ENCODE measurements around the gene ABLIM1.
A peak's percentile ranks its signal among the peaks of the same experiment; 100 is the strongest.

Gene ABLIM1

GRCh38 chr10:114687459-114687858, 29.4 kb upstream of the ABLIM1 start:
- intact Hi-C loops (cut with DNase I; ENCODE audit: low total_unique reads) = no loop called here
- Histone ChIP-seq H3K36me3 (no peaks in the 10 kb centered on the region), H3K4me1 (peaks cover 4 to 35% (median 24%) of the 10 kb centered on the region in 4 donors), H3K9me3 (no peaks in the 10 kb centered on the region), H3K27me3 (no peaks in the 10 kb centered on the region), H3K4me3 (no peak overlapping the region), H3K27ac (no peak overlapping the region)
- TF ChIP-seq, protein P1, sequence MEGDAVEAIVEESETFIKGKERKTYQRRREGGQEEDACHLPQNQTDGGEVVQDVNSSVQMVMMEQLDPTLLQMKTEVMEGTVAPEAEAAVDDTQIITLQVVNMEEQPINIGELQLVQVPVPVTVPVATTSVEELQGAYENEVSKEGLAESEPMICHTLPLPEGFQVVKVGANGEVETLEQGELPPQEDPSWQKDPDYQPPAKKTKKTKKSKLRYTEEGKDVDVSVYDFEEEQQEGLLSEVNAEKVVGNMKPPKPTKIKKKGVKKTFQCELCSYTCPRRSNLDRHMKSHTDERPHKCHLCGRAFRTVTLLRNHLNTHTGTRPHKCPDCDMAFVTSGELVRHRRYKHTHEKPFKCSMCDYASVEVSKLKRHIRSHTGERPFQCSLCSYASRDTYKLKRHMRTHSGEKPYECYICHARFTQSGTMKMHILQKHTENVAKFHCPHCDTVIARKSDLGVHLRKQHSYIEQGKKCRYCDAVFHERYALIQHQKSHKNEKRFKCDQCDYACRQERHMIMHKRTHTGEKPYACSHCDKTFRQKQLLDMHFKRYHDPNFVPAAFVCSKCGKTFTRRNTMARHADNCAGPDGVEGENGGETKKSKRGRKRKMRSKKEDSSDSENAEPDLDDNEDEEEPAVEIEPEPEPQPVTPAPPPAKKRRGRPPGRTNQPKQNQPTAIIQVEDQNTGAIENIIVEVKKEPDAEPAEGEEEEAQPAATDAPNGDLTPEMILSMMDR (IDR thresholded peaks at IDR 0.05) = no peak
- no peak for DNase-seq

DNA sequence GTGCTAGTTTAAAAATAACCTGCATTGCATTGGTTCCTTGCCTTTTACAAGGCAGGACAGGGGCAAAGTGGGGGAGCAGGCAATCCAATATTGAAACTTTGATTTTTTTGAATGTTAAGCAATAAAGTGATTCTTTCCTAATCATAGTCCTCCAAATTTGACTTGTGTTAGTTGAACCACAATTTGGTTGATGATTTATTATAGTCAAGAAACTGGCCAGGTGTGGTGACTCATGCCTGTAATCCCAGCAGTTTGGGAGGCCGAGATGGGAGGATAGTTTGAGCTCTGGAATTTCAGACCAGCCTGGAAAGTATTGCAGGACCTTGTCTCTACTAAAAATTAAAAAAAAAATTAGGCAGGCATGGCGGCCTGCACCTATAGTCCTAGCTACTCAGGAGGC, 27.9 kb upstream of the ABLIM1 start:
- intact Hi-C loops (cut with DNase I; ENCODE audit: low total_unique reads) = no loop called here
- peaks cover 4 to 37% (median 24%) of the 10 kb centered on the region in 4 donors for H3K4me1 ChIP-seq
- no peak overlapping the region for H3K27ac ChIP-seq
- DNase-seq = no peak
- H3K27me3 ChIP-seq = no peaks in the 10 kb centered on the region
- no peak overlapping the region for H3K4me3 ChIP-seq
- no peaks in the 10 kb centered on the region for H3K36me3 ChIP-seq
- TF ChIP-seq, protein P1 (IDR thresholded peaks at IDR 0.05) = no peak
- H3K9me3 ChIP-seq = no peaks in the 10 kb centered on the region

GRCh38 chr10:114685456-114685855, 27.4 kb upstream of the ABLIM1 start:
- DNase-seq = peak in 1 of 2 donors; percentile 23
- TF ChIP-seq, protein P1 (IDR thresholded peaks at IDR 0.05) = no peak
- H3K4me3 ChIP-seq = peak overlapping the region in 1 of 2 donors; percentile 21
- intact Hi-C loops (cut with DNase I; ENCODE audit: low total_unique reads) = no loop called here
- no peaks in the 10 kb centered on the region for H3K27me3 ChIP-seq
- H3K27ac ChIP-seq = peak overlapping the region; percentile 28 to 61
- peaks cover 4 to 37% (median 24%) of the 10 kb centered on the region in 4 donors for H3K4me1 ChIP-seq
- H3K9me3 ChIP-seq = no peaks in the 10 kb centered on the region
- no peaks in the 10 kb centered on the region for H3K36me3 ChIP-seq

- TF ChIP-seq, protein P1 (IDR thresholded peaks at IDR 0.05) = no peak
- Histone ChIP-seq H3K36me3 (no peaks in the 10 kb centered on the region), H3K27ac (peak overlapping the region; percentile 28 to 61), H3K4me3 (peak overlapping the region; percentile 17 to 21), H3K4me1 (peaks cover 4 to 37% (median 24%) of the 10 kb centered on the region in 4 donors), H3K27me3 (no peaks in the 10 kb centered on the region), H3K9me3 (no peaks in the 10 kb centered on the region)
- no peak for DNase-seq
- intact Hi-C loops (cut with DNase I; ENCODE audit: low total_unique reads) = no loop called here
These were observed 26.7 kb upstream of the ABLIM1 start for GRCh38 chr10:114684822-114685209.

- Histone ChIP-seq H3K27me3 (no peaks in the 10 kb centered on the region), H3K4me1 (peaks cover 4 to 37% (median 24%) of the 10 kb centered on the region in 4 donors), H3K9me3 (no peaks in the 10 kb centered on the region), H3K4me3 (peak overlapping the region; percentile 17 to 21), H3K27ac (peak overlapping the region; percentile 28 to 61), H3K36me3 (no peaks in the 10 kb centered on the region)
- intact Hi-C loops (cut with DNase I; ENCODE audit: low total_unique reads) = no loop called here
- peak in 1 of 2 donors; percentile 43 for DNase-seq
- TF ChIP-seq, protein P1 (IDR thresholded peaks at IDR 0.05) = no peak
These were observed 26.2 kb upstream of the ABLIM1 start for GRCh38 chr10:114684084-114684821.

All from tibial artery (tissue), 4 donors.